OCI-LY3 (cell line): ENCODE data around the gene ATP8B4.

Source experiments
- CTCF ChIP-seq: fragments of 200-600, 300-600 bp; sonication (generic); IDR thresholded peaks from 2 replicates; pipeline ENCODE4 v1.5.1; 2014; ENCODE audit warnings: antibody characterized with exemption, low read length, low read depth
- EZH2phosphoT487 ChIP-seq: fragments of 200-600 bp; shearing (Covaris generic); IDR thresholded peaks from 2 replicates; pipeline ENCODE4 v1.6.1; 2018; ENCODE audit warnings: antibody characterized with exemption, mixed run types, low read depth

- TF ChIP-seq CTCF (no peak), EZH2phosphoT487 (no peak)
Observed at GRCh38 chr15:50017522-50017921, 101.5 kb downstream of the ATP8B4 start.
